HG03135 (cell line): Measurements from ENCODE around the gene CEMIP.

Source experiments
- ATAC-seq: cut with Tn5 transposase; IDR thresholded peaks from one replicate; pipeline ENCODE4 v1.9.1; 2021; ENCODE audit warnings: mild to moderate bottlenecking, moderate library complexity; ENCODE audit not compliant: unreplicated experiment

Gene CEMIP

GRCh38 chr15:80880086-80880485 lies 100.9 kb downstream of the CEMIP start:
- no peak for ATAC-seq

- ATAC-seq: no peak
Measured at GRCh38 chr15:80883641-80884040, 104.5 kb downstream of the CEMIP start.

GRCh38 chr15:80885016-80885579 lies 105.9 kb downstream of the CEMIP start:
- ATAC-seq: no peak

GRCh38 chr15:80887148-80887547 lies 108.0 kb downstream of the CEMIP start:
- no peak for ATAC-seq

- no peak for ATAC-seq
Measured at GRCh38 chr15:80888846-80889245, 109.7 kb downstream of the CEMIP start.

GRCh38 chr15:80890341-80891005 lies 111.3 kb downstream of the CEMIP start:
- no peak for ATAC-seq

- no peak for ATAC-seq
Measured at GRCh38 chr15:80891006-80891405, 111.8 kb downstream of the CEMIP start.

- no peak for ATAC-seq
Measured at GRCh38 chr15:80892414-80892813, 113.2 kb downstream of the CEMIP start.

- no peak for ATAC-seq
Measured at GRCh38 chr15:80893777-80894176, 114.6 kb downstream of the CEMIP start.

GRCh38 chr15:80895091-80895490 lies 115.9 kb downstream of the CEMIP start:
- ATAC-seq: no peak

- ATAC-seq: no peak
Measured at GRCh38 chr15:80895965-80896364, 116.8 kb downstream of the CEMIP start.

GRCh38 chr15:80898040-80898439 lies 118.9 kb downstream of the CEMIP start:
- no peak for ATAC-seq

GRCh38 chr15:80902298-80902801 lies 123.2 kb downstream of the CEMIP start:
- ATAC-seq: no peak

GRCh38 chr15:80904998-80905397 lies 125.8 kb downstream of the CEMIP start:
- ATAC-seq: no peak

- ATAC-seq: no peak
Measured at GRCh38 chr15:80906159-80906766, 127.1 kb downstream of the CEMIP start.

- no peak for ATAC-seq
Measured at GRCh38 chr15:80911821-80912220, 132.7 kb downstream of the CEMIP start.

- ATAC-seq: no peak
Measured at GRCh38 chr15:80912673-80913072, 133.5 kb downstream of the CEMIP start.

GRCh38 chr15:80913541-80913940 lies 134.4 kb downstream of the CEMIP start:
- ATAC-seq: no peak

- ATAC-seq: no peak
Measured at GRCh38 chr15:80915472-80915871, 136.3 kb downstream of the CEMIP start.

GRCh38 chr15:80916056-80916455 lies 136.9 kb downstream of the CEMIP start:
- no peak for ATAC-seq

GRCh38 chr15:80918196-80918783 lies 139.1 kb downstream of the CEMIP start:
- ATAC-seq: no peak

- no peak for ATAC-seq
Measured at GRCh38 chr15:80920271-80920699, 141.1 kb downstream of the CEMIP start.
